HG02870 (cell line): ENCODE measurements around the gene GMPPB.
"Not testable (repeated sequence)": the region's sequence is repeated elsewhere in the genome, so short reads cannot be mapped to it uniquely, and the experiment has no call there.

Experiments used
- ATAC-seq: cut with Tn5 transposase; IDR thresholded peaks from one replicate; pipeline ENCODE4 v1.9.1; 2021; ENCODE audit warnings: mild to moderate bottlenecking, moderate library complexity; ENCODE audit not compliant: unreplicated experiment

Gene GMPPB

DNA sequence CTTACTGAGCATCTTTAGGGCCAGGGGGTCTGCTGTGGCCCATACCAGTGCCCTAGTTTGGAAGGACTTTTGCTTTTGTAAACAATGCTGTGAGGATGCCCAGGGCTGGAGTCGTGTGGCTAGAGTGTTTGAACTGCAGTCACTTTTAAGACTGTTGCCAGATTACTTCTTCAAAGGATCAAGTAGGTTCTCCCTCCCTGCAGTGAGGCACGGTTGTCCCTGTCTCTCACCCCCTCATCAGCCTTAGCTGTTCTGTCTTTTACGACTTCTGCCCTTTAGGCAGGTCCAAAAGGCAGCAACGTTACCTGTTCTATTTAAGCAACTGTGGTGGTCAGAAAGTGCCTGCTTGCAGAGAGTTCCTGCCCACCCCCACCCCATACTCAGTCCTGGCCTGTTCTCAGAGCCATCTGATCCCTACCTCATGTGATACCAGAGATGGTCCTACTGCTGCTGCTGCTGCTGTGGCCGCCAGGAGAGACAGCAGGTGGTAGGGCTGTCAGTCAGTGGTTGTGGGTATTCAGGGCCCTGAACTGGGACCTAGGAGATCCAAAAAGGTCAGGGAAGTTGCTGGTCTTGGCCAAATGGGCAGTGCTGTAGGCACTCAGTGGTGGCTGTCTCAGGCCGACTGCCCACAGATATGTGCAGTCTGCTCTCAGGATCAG lies 29.2 kb downstream of the GMPPB start:
- not testable (repeated sequence) for ATAC-seq

DNA sequence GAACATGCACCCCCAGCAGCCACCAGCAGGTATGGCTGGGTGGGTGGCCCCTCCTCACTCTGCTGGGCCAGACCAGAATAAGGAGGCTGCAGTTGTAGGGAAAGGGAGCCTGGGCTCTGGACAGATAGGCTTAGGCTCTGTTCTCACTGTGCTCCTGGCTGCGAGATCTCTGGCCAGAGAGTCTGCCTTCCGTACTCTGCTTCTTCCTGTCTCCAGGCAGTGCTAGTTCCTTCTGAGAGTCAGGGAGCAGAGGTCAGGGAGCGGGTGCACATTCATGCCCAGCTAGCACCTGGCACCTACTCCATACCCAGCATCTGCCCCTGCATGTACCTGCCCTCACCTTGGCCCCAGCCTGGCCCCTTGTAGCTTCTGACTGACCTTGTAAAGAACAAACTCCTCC lies 32.3 kb downstream of the GMPPB start:
- not testable (repeated sequence) for ATAC-seq

DNA sequence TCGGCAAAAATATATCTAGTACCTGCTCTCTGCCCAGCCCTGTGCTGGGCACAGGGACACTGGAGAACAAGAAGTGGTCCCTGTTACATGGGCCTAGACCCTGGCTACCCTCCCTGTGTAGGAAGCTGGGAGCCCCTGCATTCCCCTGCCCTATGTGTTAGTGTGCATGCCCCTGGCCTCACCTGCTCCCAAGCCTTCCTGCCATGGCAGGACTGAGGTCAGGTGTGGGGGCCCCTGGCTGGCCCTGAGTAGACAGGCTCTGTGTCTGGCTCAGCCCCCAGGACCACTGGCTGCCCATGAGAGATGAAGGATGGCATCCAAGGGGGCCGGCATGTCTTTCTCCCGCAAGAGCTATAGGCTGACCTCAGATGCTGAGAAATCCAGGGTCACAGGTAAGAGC lies 32.9 kb downstream of the GMPPB start:
- ATAC-seq, result not testable (repeated sequence)

DNA sequence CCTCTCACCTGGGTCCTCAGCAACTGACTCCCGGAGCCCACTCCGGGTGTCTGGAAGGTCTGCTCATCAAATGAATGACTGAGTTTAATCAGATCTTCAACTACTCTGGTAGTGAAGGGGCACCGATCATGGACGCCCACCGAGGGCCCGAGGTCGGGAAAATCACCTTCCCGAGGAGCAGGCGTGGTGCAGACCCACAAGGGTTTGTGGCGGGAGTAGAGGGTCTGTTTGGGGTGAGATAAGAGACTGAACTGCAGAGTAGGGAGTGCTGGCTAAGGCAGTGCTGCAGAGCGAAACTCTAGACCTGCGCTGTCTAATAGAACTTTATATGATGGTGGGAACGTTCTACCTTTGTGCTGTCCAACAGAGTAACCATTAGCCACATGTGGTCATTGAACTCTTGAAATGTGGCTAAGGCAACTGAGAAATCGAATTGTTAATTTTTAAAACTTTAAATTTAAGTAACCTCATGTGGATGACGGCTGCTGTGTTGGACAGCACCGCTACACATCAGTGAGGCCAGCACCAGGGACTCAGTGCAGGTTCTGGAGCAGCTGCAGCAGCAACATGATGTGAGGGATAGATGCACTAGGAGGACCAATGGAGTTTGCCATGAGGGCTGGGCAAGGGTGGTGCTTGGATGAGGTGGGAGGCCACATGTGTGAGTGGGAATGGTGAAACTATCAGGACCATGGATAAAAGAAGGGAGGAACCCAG lies 33.7 kb downstream of the GMPPB start:
- ATAC-seq, result not testable (repeated sequence)

GRCh38 chr3:49689046-49689907 lies 34.5 kb downstream of the GMPPB start, which contains the start of the genes MST1 and RNF123:
Gene MST1 (minus strand): TSS chr3:49689474. CDS start chr3:49688691, 783 bp downstream.
Gene RNF123 (plus strand): TSS chr3:49689557. CDS start chr3:49691166, 1,609 bp downstream.
- ATAC-seq, result peak; percentile 59

GRCh38 chr3:49688338-49689045 lies 35.3 kb downstream of the GMPPB start:
- ATAC-seq, result not testable (repeated sequence)

GRCh38 chr3:49687424-49687795 lies 36.3 kb downstream of the GMPPB start:
- not testable (repeated sequence) for ATAC-seq

GRCh38 chr3:49686769-49687423 lies 36.9 kb downstream of the GMPPB start:
- not testable (repeated sequence) for ATAC-seq

GRCh38 chr3:49686346-49686745 lies 37.4 kb downstream of the GMPPB start:
- ATAC-seq, result not testable (repeated sequence)

DNA sequence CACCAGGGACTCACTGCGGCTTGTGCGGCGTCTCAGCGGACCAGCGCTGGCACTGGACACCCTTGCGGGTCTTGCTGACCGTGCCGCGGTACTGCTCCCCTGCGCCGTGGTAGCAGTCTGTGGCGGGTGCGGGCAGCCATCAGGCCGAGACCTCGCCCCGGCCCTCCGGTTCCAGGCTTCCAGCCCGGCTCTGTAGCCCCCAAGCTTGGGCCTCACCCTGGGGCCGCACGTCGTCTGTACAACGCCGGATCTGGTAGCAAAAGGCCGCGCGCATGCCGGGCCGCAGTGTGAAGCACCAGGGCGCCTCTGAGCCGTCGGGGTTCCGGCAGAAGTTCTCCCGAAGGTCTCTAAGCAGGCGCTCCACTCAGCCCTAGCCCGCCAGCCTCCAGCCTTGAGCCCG lies 37.9 kb downstream of the GMPPB start:
- not testable (repeated sequence) for ATAC-seq

DNA sequence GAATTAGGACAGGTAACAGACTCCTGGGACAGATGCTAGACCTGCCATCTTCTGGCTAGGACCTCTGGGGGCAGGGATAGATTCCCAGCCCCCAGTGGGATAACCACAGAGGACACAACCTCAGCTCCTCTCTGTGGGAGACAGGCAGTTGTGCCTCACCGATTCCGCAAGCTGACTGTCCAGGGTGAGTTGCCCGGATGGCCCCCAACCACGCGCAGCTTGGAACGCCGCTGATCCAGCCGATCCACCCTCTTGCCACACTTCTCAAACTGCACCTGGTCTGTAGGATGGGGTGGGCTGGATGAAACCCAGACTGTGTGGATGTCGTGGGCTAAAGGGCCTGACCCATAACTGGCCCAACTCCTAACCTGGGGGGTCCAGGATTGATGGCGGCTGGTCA lies 38.6 kb downstream of the GMPPB start:
- ATAC-seq, result not testable (repeated sequence)

DNA sequence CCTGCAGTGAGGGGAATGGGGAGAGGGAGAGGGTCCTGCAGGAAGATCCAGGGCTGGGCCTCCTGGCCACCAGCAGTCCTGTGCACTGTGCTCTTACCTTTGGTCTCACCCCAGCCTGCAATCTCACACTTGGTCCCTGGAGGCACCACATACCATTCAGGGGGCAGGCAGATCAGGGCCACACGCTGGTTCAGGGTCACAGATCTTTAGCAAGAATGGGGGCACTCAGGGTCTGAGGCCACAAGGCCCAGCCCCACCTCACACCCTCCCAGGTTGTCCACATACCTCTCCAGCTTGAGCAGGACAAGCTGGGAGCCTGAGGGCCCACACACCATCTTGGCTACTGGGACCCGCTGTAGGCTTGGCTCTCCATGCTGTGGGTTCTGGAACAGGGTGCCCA lies 39.3 kb downstream of the GMPPB start:
- not testable (repeated sequence) for ATAC-seq

- no peak for ATAC-seq
Measured at GRCh38 chr3:49683162-49683561, 40.6 kb downstream of the GMPPB start.

DNA sequence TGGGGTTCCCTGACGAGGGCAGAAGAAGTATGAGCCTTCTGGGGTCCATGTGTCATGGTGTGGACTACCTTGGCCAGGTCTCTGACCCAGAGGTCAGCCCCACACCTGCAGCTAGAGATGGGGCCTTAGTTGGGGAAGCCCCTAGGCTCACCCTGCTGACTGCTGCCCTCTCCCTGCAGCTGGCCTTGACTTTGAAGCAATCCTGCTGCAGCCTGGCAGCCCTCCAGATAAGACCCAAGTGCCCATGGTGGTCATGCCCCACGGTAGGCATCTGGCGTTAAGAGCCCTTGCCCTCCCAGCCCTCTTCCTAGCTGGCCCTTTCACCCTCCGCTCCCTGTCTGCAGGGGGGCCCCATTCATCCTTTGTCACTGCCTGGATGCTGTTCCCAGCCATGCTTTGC lies 42.2 kb downstream of the GMPPB start:
- no peak for ATAC-seq

- ATAC-seq, result no peak
Measured at GRCh38 chr3:49681232-49681522, 42.6 kb downstream of the GMPPB start.

DNA sequence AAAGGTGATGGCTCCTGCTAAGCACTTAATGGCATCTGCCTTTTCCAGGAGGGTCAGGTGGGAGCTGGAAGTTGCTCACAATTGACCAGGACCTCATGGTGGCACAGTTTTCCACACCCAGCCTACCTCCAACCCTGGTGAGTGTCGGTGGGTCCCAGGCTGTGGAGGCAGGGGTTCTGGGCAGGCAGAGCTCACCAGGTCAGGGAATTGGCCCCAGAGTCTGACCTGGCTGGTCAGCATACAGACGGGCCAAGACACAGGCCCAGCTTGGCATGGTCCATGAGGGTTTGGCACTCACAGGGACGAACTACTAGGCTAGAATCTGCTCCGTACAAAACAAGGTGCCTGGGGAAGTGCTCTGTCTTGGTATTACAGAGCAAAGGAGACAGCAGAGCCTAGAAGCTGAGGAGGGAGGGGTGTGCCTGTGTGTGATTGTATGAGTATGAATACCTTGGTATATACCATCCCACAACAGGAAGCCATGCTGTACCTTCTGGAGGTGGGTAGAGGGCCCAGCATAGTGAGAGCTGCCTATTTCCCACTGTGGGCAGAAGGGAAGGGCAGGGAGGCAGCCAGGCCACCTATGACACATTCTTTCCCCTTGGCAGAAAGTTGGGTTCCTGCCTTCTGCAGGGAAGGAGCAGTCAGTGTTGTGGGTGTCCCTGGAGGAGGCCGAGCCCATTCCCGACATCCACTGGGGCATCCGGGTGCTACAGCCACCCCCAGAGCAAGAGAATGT lies 43.1 kb downstream of the GMPPB start:
- ATAC-seq, result no peak

- no peak for ATAC-seq
Measured at GRCh38 chr3:49675912-49676311, 47.8 kb downstream of the GMPPB start.

DNA sequence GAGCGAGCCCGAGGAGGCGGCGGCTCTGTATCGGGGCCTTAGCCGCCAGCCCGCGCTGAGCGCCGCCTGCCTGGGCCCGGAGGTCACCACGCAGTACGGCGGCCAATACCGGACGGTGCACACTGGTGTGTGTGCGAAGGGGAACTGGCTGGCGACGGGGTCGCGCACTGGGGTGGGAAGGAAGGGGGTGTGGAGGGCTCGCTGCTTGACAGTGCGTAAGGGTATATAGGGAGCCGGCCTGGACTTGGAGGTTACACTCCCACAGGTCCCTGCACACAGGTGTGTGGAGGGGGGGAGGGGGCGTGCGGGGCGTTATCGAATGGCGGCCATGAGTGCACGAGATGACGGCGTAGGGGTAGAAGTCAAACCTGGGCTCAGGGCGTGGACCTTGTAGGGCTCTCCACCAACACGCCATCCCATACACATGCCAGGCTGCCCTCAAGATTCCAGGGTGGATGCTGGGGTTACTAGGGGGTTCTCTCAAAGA lies 49.2 kb downstream of the GMPPB start:
- ATAC-seq, result peak; percentile 17

GRCh38 chr3:49673715-49674496 lies 49.8 kb downstream of the GMPPB start, which contains the start of gene APEH:
Gene APEH (plus strand): TSS chr3:49674351. CDS start chr3:49674402, 51 bp downstream.
- ATAC-seq, result peak; percentile 73
